Measurements from ENCODE around the gene ATG14. TPM values are rescaled to one million over a fixed set of nuclear protein-coding genes. Genes with fewer than 3 reads are reported as not detected.

Gene ATG14
- total RNA-seq, 1 donor from 2014 or later: 28.8 TPM

- Histone ChIP-seq H3K27me3 (no peaks in the 10 kb centered on the region), H3K4me3 (no peak overlapping the region), H3K9me3 (ENCODE audit: low read depth) (no peaks in the 10 kb centered on the region), H3F3A (ENCODE audit: low read depth) (no peaks in the 10 kb centered on the region), H3K9ac (no peak overlapping the region), H4K20me1 (ENCODE audit: low read depth) (no peaks in the 10 kb centered on the region), H3K4me1 (peaks cover 4% of the 10 kb centered on the region), H3K79me2 (ENCODE audit: low read depth) (no peaks in the 10 kb centered on the region), H3K27ac (no peak overlapping the region), H3K4me2 (no peak overlapping the region), H2AFZ (replicated peaks) (no peak overlapping the region), H3K36me3 (no peaks in the 10 kb centered on the region)
- peaks cover 22% of the 10 kb centered on the region for H3K4me1 Mint-ChIP-seq
- H3K36me3 Mint-ChIP-seq: no peaks in the 10 kb centered on the region
- no peak for TF ChIP-seq EZH2 (IDR thresholded peaks at IDR 0.05)
- TF ChIP-seq EZH2phosphoT487 (IDR thresholded peaks at IDR 0.05): no peak
- TF ChIP-seq, protein P1, sequence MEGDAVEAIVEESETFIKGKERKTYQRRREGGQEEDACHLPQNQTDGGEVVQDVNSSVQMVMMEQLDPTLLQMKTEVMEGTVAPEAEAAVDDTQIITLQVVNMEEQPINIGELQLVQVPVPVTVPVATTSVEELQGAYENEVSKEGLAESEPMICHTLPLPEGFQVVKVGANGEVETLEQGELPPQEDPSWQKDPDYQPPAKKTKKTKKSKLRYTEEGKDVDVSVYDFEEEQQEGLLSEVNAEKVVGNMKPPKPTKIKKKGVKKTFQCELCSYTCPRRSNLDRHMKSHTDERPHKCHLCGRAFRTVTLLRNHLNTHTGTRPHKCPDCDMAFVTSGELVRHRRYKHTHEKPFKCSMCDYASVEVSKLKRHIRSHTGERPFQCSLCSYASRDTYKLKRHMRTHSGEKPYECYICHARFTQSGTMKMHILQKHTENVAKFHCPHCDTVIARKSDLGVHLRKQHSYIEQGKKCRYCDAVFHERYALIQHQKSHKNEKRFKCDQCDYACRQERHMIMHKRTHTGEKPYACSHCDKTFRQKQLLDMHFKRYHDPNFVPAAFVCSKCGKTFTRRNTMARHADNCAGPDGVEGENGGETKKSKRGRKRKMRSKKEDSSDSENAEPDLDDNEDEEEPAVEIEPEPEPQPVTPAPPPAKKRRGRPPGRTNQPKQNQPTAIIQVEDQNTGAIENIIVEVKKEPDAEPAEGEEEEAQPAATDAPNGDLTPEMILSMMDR (IDR thresholded peaks at IDR 0.05): no peak
- DNase-seq (ENCODE audit: low spot score): no peak
- H3K9me3 Mint-ChIP-seq: no peaks in the 10 kb centered on the region
- H3K27ac Mint-ChIP-seq: no peak overlapping the region
- H3K4me3 Mint-ChIP-seq: no peak overlapping the region
- no peaks in the 10 kb centered on the region for H3K27me3 Mint-ChIP-seq (ENCODE audit: insufficient read depth, low read depth)
Observed at GRCh38 chr14:55449116-55449515, 37.5 kb upstream of the ATG14 start.

- no peaks in the 10 kb centered on the region for H4K20me1 ChIP-seq (ENCODE audit: low read depth)
- H3K4me1 Mint-ChIP-seq: peaks cover 14% of the 10 kb centered on the region
- TF ChIP-seq EZH2phosphoT487 (IDR thresholded peaks at IDR 0.05): no peak
- TF ChIP-seq, protein P1 (IDR thresholded peaks at IDR 0.05): no peak
- no peak for TF ChIP-seq EZH2 (IDR thresholded peaks at IDR 0.05)
- no peaks in the 10 kb centered on the region for H3K9me3 Mint-ChIP-seq
- H3K9me3 ChIP-seq (ENCODE audit: low read depth): no peaks in the 10 kb centered on the region
- H3K27me3 ChIP-seq: no peaks in the 10 kb centered on the region
- H3K4me2 ChIP-seq: no peak overlapping the region
- H2AFZ ChIP-seq (replicated peaks): no peak overlapping the region
- H3K4me3 ChIP-seq: no peak overlapping the region
- H3K4me1 ChIP-seq: no peaks in the 10 kb centered on the region
- H3K36me3 ChIP-seq: no peaks in the 10 kb centered on the region
- no peak overlapping the region for H3K4me3 Mint-ChIP-seq
- DNase-seq (ENCODE audit: low spot score): no peak
- H3K36me3 Mint-ChIP-seq: no peaks in the 10 kb centered on the region
- H3K79me2 ChIP-seq (ENCODE audit: low read depth): no peaks in the 10 kb centered on the region
- no peak overlapping the region for H3K27ac Mint-ChIP-seq
- H3K9ac ChIP-seq: no peak overlapping the region
- no peaks in the 10 kb centered on the region for H3F3A ChIP-seq (ENCODE audit: low read depth)
- no peaks in the 10 kb centered on the region for H3K27me3 Mint-ChIP-seq (ENCODE audit: insufficient read depth, low read depth)
- no peak overlapping the region for H3K27ac ChIP-seq
Observed at GRCh38 chr14:55448141-55448614, 36.5 kb upstream of the ATG14 start.

- Histone ChIP-seq H3K4me2 (no peak overlapping the region), H4K20me1 (ENCODE audit: low read depth) (no peaks in the 10 kb centered on the region), H3K27me3 (no peaks in the 10 kb centered on the region), H3K79me2 (ENCODE audit: low read depth) (no peaks in the 10 kb centered on the region), H3F3A (ENCODE audit: low read depth) (no peaks in the 10 kb centered on the region), H3K9me3 (ENCODE audit: low read depth) (no peaks in the 10 kb centered on the region), H3K9ac (no peak overlapping the region), H3K36me3 (no peaks in the 10 kb centered on the region), H3K4me3 (no peak overlapping the region), H3K4me1 (no peaks in the 10 kb centered on the region), H3K27ac (no peak overlapping the region), H2AFZ (replicated peaks) (no peak overlapping the region)
- Mint-ChIP-seq H3K27me3 (ENCODE audit: insufficient read depth, low read depth) (no peaks in the 10 kb centered on the region), H3K27ac (no peak overlapping the region), H3K4me1 (peaks cover 12% of the 10 kb centered on the region), H3K4me3 (no peak overlapping the region), H3K36me3 (no peaks in the 10 kb centered on the region), H3K9me3 (no peaks in the 10 kb centered on the region)
- TF ChIP-seq EZH2phosphoT487 (IDR thresholded peaks at IDR 0.05): no peak
- TF ChIP-seq, protein P1 (IDR thresholded peaks at IDR 0.05): no peak
- no peak for TF ChIP-seq EZH2 (IDR thresholded peaks at IDR 0.05)
- DNase-seq (ENCODE audit: low spot score): no peak
Observed at GRCh38 chr14:55446833-55447232, 35.2 kb upstream of the ATG14 start.
